Left renal cortex interstitium (tissue), 4 donors: ENCODE results near the gene JMJD7. TPM values are rescaled to one million over a fixed set of nuclear protein-coding genes. Genes with fewer than 3 reads are reported as not detected.

Experiments used
- DNase-seq, 4 donors: peaks; one replicate each; pipeline ENCODE4 v3.0.0-alpha.2; 2013; ENCODE audit warnings: low read depth in 4 of 4, low spot score in 2 of 4, missing footprints in 1 of 4
- polyA plus RNA-seq, 4 donors: library from polyadenylated mRNA; unstranded; fragments of 120-200 nt; gene quantifications; one replicate each; pipeline ENCODE4 v1.2.1, GENCODE V29; 2013; ENCODE audit not compliant: insufficient read length in 4 of 4

The JMJD7 gene
- polyA plus RNA-seq, 4 donors = 8.9 to 20.2 (median 13.4) TPM

- no peak for DNase-seq
Observed at GRCh38 chr15:41879321-41879845, 51.5 kb downstream of the JMJD7 start.

GRCh38 chr15:41880156-41880877 is 52.4 kb downstream of the JMJD7 start:
- DNase-seq = no peak

- no peak for DNase-seq
Observed at GRCh38 chr15:41881086-41881485, 53.2 kb downstream of the JMJD7 start.

DNA sequence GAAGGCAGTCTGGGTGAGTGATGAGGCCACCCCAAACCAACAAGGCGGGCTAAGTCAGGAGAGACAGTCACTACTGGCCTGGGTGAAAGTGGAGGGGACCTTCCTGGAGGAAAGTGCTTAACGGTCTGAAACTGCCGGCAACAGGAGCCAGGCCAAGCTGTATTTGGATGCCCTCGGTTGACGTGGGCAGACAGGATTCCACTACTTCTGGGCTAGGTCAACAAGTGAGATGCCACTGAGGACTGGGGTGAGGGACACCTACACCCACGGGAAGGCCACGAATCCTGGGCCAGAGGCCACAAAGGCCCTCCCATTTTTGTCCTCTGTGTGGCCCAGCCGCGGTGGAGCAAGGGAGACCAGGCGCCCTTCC is 53.6 kb downstream of the JMJD7 start:
- DNase-seq = no peak

- no peak for DNase-seq
Observed at GRCh38 chr15:41881920-41882688, 54.2 kb downstream of the JMJD7 start.

GRCh38 chr15:41882689-41883483 is 55.0 kb downstream of the JMJD7 start:
- DNase-seq = no peak

GRCh38 chr15:41883484-41883825 is 55.6 kb downstream of the JMJD7 start:
- no peak for DNase-seq

DNA sequence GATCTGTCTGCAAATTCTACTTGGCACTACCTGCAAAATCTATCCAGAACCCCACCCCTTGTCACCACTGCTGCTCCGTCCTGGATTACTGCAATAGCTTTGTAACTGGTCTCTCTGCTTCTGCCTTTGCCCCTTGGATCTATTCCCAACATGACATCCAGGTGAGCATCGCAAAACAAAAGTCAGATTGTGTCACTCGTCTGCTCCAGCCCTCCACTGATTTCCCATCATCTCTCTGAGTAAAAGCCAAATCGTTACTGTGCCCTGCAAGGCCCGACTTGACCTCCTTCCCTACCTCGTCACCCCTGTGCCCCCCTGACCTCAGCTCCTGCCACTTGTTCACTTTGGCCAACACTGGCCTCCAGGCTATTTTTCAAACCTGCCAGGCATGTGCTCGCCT is 56.6 kb downstream of the JMJD7 start:
- no peak for DNase-seq

DNA sequence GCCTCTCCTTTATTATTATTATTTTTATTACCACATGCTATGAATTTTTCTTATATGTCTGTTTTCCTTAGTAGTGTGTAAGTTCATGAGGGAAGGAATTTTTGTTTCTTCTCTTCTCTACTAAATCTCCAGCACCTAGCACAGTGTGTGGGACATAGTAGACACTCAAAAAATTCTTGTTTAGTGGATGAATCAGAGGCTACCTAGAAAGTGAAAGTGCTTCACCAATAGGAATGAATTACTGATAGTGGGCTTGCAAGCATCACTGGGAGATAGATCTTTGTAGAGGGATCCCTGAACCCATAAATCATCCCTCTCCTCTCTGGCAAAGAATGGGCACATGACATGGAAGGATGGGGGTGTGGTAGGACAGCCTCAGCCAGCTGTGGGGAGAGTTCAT is 57.4 kb downstream of the JMJD7 start:
- no peak for DNase-seq

DNA sequence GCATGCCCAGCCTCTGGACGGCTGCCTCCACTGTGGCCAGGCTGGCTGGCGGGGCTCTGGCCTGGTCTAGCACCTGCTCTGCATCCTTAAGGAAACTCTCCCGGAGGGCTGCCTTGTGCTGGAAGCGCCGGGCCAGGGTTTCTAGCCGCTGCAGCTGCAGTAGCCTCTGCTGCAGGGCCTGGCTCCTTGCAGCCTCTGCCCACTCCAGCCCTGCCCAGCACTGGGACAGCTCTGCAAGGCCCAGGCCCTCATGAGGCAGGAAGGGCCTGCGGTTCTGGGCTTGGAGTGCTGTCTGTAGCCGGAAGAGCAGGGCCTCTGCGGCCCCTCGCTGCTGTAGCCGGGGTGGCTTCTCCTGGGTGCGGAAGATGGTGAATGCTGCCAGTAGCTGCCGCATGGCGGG is 57.9 kb downstream of the JMJD7 start:
- DNase-seq = no peak

- DNase-seq = no peak
Observed at GRCh38 chr15:41886741-41887140, 58.8 kb downstream of the JMJD7 start.

- DNase-seq = no peak
Observed at GRCh38 chr15:41887161-41887560, 59.3 kb downstream of the JMJD7 start.

Other genes starting within 250 kb of the JMJD7 start
- 10 to 100 TPM; 26.1 to 39.5 (median 35.8) TPM for gene MGA, start 167.7 kb upstream of the JMJD7 start, polyA plus RNA-seq
- gene MAPKBP1, start 53.6 kb upstream of the JMJD7 start, polyA plus RNA-seq = 10 to 100 TPM; 10.7 to 23.3 (median 14.8) TPM
- 10 to 100 TPM in 2 of 4 donors, 1 to 10 TPM in 2; 5.4 to 21.3 (median 12.9) TPM for gene PLA2G4B, start 10.8 kb downstream of the JMJD7 start, polyA plus RNA-seq
- gene SPTBN5, start 66.0 kb downstream of the JMJD7 start, polyA plus RNA-seq = 1 to 10 TPM; 2.2 to 4.9 (median 3.0) TPM
- 10 to 100 TPM; 16.6 to 18.2 (median 17.1) TPM for gene EHD4, start 144.5 kb downstream of the JMJD7 start, polyA plus RNA-seq
- under 1 TPM in 1 of 4 donors, not detected in 3; 0.03 TPM for gene PLA2G4E, start 192.9 kb downstream of the JMJD7 start, polyA plus RNA-seq